SIG-M5 treated with dmso at 0.1 percent for 504 hours (cell line): Measurements from ENCODE around the gene SYPL1.
A peak's percentile ranks its signal among the peaks of the same experiment; 100 is the strongest.
"Not testable (repeated sequence)": the region's sequence is repeated elsewhere in the genome, so short reads cannot be mapped to it uniquely, and the experiment has no call there.

ENCODE experiments used
- DNase-seq: peaks from one replicate; lab custom pipeline; 2025; ENCODE audit not compliant: unreplicated experiment; lab: John Stamatoyannopoulos, UW

The SYPL1 gene

DNA sequence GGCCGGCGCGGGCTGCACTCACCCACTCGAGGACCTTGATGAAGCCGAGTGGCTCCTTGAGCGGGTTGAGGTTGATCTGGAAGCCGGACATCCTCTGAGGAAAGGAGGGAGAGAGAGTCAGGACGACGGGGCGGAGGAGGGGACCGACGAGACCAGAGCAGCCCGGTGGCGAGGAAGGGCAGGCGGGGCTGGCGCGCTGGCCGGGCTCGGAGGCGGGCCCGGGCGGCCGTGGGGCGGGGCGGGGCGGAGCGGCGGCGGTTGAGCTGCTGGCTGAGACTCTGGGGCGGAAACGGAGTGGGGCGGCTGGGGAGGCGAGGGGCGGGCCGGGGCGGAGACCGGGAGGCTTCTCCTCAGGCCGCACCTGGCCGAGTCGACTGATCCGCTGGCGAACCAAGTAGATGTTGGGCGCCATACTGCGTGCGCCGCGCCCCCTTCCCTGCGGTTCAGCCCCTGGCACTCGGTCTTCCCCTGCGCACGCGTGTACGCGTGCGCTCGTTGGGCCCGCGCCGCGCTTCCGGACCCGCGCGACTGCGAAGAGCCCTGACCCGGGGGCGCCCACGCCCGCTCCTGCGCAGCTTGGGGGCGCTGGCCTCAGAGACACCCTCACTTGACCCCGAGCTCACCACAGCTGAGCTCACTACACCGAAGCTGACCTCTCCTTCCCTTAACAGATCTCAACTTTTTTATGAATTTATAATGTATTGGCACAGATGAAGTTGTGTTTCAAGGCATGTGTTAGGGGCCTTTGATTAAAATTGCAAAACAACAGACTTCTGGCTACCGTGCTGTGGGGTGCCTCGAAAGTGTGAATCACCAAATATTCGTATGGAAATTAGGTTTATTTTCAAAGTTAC is at the start of gene SYPL1:
Gene SYPL1 (minus strand): TSS at position 195 of the 854 bp plus-strand sequence. CDS start 104 bp downstream, at position 91.
- peak; percentile 91 for DNase-seq

DNA sequence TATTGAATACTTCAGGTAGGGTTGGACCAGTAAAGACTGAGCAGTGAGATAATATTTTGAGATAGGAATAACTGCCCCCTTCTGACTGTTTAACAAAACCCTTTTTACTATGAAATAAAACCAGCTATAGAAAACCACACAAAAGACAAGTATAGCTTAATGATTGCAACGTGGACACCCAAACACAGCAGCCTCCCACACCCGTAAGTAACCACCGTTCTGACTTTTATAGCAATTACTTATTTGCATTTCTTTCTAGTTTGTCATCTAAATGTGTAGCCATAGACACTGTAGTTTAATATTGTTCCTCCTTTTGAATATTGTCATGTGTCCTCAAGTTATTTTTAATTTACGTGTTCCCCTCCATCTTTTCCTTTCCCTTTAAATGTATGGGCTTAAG is 42.9 kb upstream of the SYPL1 start:
- DNase-seq = no peak

DNA sequence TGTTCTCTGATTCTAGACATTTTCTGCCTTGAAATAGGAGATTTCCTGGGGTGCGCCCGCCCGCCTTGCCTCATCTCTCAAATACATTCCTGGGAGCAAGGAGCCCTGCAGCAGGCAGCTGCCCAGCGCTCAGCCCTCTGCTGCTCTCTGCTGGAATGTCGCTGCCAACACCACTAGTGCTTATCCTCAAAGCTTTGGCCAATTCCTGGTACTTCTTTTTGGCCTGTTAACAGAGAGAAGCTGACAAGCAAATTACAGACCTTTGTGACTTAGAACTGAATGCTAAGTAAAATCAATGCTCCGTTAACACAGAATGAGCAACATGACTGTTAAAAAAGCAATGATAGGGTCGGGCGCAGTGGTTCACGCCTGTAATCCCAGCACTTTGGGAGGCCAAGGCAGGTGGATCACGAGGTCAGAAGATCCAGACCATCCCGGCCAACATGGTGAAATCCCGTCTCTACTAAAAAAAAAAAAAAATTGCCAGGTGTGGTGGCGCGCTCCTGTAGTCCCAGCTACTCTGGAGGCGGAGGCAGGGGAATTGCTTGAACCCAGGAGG is 41.9 kb upstream of the SYPL1 start:
- peak; percentile 83 for DNase-seq

DNA sequence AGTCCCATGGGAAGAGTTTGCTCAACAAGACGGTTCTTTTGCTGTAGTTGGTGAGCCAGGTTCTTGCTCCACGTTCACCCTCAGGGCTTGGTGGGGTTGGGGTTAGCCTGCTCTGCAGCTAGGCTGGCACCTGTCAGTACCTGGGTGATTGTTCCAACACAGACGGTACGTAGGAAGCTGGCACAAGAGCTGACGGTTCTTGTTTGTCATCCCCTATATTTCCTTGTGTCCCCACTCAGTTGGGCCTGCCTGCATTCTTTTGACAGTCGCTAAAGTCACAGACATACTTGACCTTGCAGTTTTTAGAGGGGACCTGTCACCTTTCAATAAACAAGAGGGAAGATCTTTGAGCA is 40.2 kb upstream of the SYPL1 start:
- DNase-seq = no peak

DNA sequence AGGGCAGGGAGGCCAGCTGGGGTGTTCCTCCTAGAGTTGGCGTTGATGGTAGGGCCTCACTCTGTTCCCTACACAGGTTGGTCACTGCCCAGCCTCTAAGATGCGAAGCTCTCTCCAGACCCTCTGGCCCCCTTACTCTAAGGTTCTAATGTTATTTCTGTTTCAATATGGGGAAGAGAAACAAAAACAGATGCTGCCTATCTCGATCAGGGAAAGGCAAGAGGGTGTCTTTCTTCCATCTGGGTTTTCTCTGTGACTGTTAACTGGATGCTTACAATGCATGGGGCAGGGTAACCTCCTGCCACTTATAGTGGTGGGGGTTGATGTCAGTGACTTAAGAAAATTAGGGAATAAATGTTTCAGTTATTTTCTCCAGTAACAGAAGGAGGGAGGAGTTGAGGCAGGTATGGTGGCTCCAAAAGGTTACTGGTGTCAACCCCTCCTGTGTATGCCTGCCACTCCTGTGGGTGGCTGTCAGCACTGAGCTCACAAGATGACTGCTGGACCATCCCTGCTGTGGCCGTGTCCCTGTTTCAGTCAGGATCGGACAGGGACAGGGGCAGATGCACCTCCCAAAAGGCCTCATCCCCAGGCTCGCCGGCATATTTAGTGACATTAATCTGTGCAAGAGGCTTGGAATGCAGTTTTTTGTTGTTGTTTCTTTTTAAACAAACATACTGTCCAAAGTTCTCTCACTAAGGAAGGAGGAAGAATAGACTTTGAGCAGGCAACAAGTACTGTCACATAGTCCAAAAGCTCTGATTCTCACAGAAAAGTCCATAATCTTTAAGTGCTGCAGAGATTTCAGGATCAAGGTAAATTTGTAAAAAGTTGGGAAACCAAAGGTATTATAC is 39.6 kb upstream of the SYPL1 start:
- DNase-seq = no peak

DNA sequence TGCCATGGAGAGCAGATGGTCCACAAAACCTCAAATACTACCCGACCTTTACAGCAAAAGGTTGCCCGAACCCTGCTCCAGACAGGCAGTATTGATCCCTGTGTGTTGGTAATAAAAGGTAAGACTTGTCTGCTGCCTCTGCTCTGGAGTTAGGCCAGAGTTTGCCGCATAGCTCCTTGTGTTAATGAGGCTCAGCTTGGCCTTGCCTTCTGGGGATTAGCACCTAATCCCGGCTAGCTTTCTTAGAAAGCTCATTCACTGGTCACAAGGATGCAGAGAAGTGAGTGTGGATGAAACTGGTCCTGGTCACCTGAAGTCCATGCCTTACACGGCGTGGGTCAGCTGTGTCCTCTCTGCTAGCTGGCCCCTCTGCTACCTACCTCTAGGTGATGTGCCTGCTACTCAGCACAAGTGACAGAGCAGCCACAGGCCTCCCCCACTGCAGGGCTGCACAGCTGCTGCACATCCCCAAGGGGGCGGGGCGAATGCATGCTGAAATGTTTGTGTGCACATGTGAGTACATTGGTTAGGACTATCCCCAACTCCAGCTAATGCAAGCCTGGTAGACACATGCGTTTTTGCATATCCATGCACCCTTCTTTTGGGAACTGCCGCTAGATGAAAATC is 31.7 kb upstream of the SYPL1 start:
- no peak for DNase-seq

DNA sequence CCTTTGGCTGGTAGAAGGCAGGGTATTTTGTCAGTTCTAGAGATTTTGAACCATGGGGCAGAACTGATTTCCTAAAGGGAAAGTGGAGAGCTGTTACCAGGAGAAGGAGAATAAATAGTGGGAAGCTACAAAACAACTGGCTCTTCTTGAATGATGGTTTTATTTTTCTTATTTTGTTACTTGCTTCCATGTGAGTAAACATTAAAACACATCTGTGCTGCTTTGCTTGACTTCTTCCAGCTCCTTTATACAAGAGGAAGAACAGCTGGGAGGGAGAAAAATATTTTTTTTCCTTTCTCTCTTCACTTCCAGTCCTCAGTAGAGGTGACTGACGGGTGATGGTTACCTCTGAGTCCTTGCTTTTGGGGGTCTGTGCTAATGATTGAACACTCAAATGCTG is 30.0 kb upstream of the SYPL1 start:
- DNase-seq = no peak

DNA sequence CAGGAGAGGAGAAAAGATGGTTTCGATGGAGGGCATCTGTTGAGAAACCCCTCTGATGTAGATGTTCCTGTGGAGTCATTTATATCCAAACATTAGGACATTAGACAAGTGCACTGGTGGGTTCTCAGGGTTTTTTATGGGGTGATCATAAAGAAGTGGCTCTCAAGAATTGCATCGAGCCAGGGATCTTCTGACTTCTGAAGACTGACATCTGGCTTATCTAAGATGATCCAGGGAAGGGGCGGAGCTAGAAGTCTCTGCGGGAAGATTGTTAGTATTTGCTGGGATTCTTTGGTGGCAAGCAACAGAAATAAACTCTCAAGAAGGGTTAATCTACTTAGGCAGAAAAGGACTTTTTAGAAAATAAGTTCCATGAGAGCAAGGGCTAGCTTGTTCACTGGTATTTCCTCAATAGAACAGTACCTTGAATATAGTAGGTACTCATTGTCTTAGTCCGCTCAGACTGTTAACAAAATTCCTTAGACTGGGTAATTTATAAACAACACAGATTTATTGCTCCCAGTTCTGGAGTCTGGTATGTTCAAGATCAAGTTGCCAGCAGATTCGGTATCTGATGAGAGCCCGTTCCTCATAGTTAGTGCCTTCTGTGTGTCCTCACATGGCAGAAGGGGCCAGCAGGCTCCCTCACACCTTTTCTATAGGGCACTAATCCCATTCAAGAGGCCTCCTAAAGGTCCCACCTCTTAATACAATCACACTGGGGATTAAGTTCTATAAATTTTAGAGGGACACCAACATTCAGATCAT is 28.5 kb upstream of the SYPL1 start:
- no peak for DNase-seq

DNA sequence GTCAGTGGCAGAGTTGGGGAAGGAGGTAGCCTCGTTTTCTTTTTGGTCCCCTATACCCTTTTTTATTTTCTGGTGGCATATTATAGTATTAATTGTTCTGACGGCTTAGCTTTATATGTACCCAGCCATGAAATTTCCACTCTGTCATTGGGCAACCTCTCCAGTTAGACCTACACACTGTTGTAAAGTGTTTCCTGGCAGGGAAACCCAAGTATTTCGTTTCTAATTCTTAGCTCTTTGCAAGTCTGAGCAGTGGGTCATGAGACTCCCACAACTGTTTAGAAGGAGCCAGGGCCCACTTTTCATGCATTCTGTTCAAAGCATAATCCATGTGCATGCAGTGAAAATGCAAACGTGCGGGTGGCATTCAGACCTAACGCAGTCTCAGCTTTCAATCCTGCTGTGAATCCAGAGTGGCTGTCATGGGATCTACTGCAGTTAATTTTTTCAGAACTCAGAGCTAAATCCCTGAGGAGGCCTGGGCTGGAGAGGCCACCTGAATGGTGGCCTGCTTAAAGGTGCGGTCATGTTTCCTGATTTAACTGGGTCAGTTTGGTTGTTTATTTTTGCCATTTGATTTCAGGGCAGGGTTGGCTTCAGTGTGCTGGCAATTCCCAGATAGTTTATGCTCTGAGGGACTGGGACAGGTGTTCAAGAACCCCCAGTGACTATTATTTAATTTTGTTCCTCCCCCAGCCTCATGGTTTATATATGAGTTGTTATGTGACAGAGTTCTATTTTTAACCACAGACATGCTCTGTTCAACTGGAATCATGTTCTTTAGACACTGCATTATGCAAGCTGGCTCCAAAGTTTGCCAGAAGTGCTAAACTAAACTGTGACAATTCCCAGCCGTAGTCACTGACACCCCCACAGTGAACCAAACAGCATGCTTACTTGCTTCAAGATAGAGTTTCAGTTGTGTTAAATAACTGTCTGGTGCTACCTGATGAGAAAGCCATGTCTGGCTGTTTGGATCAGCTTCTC is 27.4 kb upstream of the SYPL1 start:
- no peak for DNase-seq

DNA sequence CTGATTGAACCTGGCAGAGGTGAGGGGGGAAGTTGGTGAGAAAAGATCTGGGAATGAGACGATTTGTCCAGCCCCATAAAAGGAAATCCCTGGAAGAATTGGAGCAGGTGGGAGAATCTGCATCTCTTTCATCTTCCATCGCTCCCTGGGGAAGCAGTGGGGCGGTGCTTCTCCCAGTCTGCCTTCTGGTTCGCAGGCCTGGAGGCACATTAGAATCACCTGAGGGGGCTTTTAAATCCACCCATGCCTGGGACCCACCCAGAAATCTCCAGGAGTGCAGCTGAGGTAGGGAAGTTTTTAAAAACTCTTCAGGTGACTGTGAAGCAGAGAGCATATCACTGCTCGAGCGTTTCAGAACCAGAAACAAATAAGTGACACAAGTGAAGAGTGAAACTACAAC is 26.7 kb upstream of the SYPL1 start:
- no peak for DNase-seq

DNA sequence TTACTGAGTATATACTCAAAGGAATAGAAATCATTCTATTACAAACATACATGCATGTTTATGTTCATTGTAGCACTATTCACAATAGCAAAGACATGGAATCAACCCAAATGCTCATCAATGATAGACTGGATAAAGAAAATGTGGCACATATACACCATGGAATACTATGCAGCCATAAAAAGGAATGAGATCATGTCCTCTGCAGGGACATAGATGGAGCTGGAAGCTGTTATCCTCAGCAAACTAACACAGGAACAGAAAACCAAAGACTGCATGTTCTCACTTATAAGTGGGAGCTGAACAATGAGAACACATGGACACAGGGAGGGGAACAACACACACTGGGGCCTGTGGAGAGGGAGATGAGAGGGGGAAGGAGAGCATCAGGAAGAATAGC is 26.1 kb upstream of the SYPL1 start:
- not testable (repeated sequence) for DNase-seq

DNA sequence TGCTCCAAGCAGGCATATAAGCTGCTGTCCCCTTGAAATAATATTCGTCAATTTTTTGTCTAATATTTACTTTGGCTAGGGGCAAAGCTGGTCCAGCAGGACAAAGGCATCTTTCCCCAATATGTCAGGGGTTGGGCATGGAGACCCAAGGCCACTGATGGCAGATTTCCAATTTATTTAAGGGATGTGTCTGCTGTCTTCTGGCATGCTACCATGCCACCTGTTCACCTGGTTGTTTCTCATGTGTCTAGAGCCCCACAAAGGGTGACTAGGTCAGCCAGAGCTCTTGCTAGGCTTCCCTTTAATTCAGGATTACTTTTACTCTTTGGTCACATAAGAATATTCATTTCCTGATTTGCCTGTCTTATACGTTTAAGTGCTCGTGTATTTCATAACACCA is 22.1 kb upstream of the SYPL1 start:
- DNase-seq = no peak

DNA sequence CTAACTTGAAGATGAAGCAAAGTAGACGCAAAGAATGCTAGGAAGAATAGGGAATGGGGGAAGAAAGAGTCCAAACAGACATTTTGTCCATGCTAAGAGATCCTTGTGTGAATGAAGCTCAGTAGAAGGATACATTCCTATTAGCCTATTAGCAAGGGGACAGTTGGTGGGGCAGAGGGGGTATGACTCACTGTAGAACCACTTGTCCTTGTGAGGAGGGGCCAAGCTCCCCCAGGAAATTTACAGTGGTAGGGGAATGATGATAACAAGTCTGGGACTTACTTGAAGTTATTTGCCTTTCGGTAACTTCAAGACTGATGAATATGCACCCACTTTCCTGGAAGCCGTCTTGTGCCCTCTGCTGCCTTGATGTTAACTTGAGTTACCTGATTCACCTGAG is 17.2 kb upstream of the SYPL1 start:
- no peak for DNase-seq

DNA sequence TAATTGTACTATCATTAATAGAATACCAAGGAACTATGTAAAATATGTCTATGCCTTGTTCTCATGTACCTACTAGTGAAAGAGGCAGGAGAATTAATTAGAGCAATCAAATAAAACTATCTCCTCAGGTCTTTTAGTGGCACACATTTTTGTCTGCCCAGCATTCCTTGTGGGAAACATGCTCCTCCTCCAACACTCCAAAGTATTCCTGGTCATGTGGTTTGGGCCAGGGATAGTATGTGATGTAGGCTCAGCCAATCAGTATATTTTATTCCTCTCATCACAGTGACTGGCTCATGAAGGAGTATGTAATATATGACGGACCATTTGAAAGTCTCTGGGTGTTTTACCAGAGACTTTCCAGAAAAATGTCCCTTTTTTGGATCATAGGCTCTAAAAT is 16.7 kb upstream of the SYPL1 start:
- no peak for DNase-seq

DNA sequence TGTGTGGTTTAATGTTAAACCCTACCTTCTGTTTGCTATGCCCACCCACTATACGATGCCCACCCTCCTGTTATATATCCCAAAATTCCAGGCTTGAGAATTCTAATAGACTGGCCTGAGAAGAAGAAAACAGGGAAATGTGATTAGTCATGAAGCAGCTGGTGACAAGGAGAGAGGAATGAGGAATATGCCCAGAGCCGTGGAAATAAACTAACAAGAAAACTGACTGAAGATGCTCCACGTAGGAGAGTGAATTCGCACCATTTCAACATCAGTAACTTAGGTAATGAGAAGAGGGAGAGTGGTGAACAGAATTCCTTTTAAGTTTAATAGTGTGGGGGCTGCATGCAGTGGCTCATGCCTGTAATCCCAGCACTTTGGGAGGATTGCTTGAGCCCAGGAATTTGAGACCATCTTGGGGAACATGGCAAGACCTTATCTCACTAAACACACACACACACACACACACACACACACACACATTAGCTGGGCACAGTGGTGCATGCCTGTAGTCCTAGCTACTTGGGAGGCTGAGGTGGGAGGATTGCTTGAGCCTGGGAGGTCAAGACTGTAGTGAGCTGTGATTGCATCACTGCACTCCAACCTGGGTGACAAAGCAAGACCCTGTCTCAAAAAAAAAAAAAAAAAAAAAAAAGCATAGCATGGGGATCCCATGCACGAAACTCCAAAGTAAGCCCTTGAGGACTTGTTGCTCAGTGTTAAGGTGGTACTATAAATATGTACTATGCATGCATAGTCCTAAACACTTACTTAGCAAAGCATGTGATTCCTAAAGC is 16.1 kb upstream of the SYPL1 start:
- DNase-seq = no peak

DNA sequence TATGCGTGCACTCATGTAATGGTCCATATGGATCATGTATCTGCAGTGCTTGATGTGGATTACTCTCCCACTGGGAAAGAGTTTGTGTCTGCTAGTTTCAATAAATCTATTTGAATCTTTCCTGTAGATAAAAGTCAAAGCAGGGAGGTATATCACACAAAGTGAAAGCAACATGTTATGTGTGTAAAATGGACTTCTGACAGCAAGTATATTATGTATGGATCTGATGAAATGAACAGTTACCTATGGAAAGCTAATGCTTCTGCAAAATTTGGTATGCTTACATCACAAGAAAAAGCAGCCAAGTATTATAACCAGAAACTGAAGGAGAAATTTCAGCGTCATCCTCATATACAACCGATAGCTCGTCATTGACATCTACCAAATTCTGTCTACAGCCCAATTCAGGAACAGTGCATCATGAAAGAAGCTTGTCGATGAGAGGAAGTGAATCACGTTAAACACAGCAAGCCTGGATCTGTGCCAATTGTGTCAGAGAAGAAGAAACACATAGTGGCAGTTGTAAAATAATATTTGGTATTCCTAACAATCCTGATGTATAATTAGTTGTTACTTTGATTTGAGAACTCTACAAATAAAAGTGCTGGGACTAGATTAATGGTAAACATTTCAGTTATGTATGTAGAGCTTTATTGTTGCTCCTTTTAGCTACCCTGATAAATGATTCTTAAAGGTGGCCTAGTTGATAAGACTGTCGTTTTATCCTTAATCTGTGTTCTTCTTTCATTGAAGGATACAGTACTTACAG is 14.2 kb upstream of the SYPL1 start:
- DNase-seq = peak; percentile 29

DNA sequence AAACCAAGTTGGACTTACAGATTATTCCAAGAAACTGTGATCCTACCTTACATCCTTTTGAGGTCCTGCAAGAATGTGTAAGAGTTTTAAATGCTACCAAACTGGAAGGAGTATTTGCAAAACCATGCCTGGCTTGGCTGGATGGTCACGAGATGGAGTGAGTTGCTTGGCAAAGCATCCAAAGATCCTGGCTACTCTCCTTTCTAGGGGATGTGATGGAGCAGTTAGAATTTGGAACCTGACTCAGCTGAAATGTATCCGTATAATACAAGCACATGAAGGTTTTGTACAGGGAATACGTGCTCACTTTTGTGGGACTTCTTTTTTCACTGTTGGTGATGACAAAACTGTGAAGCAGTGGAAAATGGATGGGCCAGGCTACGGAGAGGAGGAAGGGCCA is 13.3 kb upstream of the SYPL1 start:
- no peak for DNase-seq

DNA sequence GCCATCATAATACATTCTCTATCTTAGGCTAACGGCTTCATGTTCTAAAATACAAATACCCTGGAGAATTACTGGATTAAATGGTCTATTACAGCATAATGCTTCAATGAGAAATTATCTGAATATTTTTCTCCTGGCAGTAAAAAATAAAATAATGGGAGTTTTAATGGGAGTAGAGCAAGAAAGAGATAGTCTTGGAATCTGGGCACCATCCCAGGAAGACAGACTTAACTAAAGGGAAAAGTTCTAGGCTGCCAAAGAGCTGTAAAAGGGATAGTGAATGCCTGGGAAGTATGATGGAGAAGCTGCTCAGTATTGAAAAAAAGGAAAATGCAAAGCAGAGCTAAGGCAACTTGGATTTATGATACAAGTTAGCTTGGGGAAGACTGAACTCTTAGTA is 12.1 kb upstream of the SYPL1 start:
- no peak for DNase-seq
